GOT3 (cell line): Measurements from ENCODE around the gene ERMN.
"Not testable (repeated sequence)": the region's sequence is repeated elsewhere in the genome, so short reads cannot be mapped to it uniquely, and the experiment has no call there.

Experiments
- DNase-seq: peaks from one replicate; lab custom pipeline; 2025; ENCODE audit warnings: mixed read lengths; lab: John Stamatoyannopoulos, UW

The ERMN gene

GRCh38 chr2:157292853-157293252, 32.8 kb downstream of the ERMN start:
- DNase-seq = no peak

- no peak for DNase-seq
Measured at GRCh38 chr2:157291018-157291417, 34.6 kb downstream of the ERMN start.

GRCh38 chr2:157290525-157290924, 35.1 kb downstream of the ERMN start:
- DNase-seq = no peak

- no peak for DNase-seq
Measured at GRCh38 chr2:157287160-157287559, 38.5 kb downstream of the ERMN start.

- no peak for DNase-seq
Measured at GRCh38 chr2:157283468-157283867, 42.2 kb downstream of the ERMN start.

- DNase-seq = no peak
Measured at GRCh38 chr2:157281316-157281715, 44.3 kb downstream of the ERMN start.

- DNase-seq = not testable (repeated sequence)
Measured at GRCh38 chr2:157279311-157279710, 46.3 kb downstream of the ERMN start.

GRCh38 chr2:157271590-157272203, 53.9 kb downstream of the ERMN start:
- DNase-seq = no peak

- DNase-seq = no peak
Measured at GRCh38 chr2:157269922-157270321, 55.7 kb downstream of the ERMN start.

- no peak for DNase-seq
Measured at GRCh38 chr2:157269060-157269459, 56.6 kb downstream of the ERMN start.
